Mesendoderm (in vitro differentiated cells): ENCODE data around the gene CYB561D1.
"Not testable (repeated sequence)": the region's sequence is repeated elsewhere in the genome, so short reads cannot be mapped to it uniquely, and the experiment has no call there.

Experiments
- DNase-seq: peaks from one replicate; pipeline ENCODE4 v3.0.0; 2013
- H2AK5ac ChIP-seq: 2 replicates; pipeline ENCODE4 v1.6.1; 2013; ENCODE audit warnings: low read length, inconsistent platforms
- H2BK120ac ChIP-seq: 2 replicates; pipeline ENCODE4 v1.6.1; 2013; ENCODE audit warnings: low read depth, mild to moderate bottlenecking, low read length, moderate library complexity, mixed read lengths
- H2BK15ac ChIP-seq: replicated peaks from 2 replicates; pipeline ENCODE4 v1.6.1; 2013; ENCODE audit warnings: low read depth, mild to moderate bottlenecking, moderate library complexity
- H2BK5ac ChIP-seq: 2 replicates; pipeline ENCODE4 v1.6.1; 2013; ENCODE audit warnings: low read length, inconsistent platforms
- H3K18ac ChIP-seq: 2 replicates; pipeline ENCODE4 v1.6.1; 2013; ENCODE audit warnings: mild to moderate bottlenecking, low read length, mixed read lengths
- H3K23ac ChIP-seq: one replicate; pipeline ENCODE4 v1.6.1; 2013; ENCODE audit warnings: low read length
- H3K27ac ChIP-seq: 2 replicates; pipeline ENCODE4 v1.5.1; 2013; ENCODE audit warnings: low read depth, mild to moderate bottlenecking, inconsistent platforms, low read length, moderate library complexity
- H3K27me3 ChIP-seq: 2 replicates; pipeline ENCODE4 v1.6.1; 2013; ENCODE audit warnings: low read length, control low read depth, mild to moderate bottlenecking, inconsistent platforms; ENCODE audit not compliant: insufficient read depth, poor library complexity
- H3K36me3 ChIP-seq: 2 replicates; pipeline ENCODE4 v1.6.1; 2013; ENCODE audit warnings: low read length, inconsistent platforms; ENCODE audit not compliant: control insufficient read depth, insufficient read depth
- H3K4ac ChIP-seq: one replicate; pipeline ENCODE4 v1.6.1; 2013; ENCODE audit warnings: low read depth, mild to moderate bottlenecking, low read length, moderate library complexity
- H3K4me1 ChIP-seq: 2 replicates; pipeline ENCODE4 v1.6.1; 2013; ENCODE audit warnings: low read depth, low read length, inconsistent platforms; ENCODE audit not compliant: control insufficient read depth
- H3K4me2 ChIP-seq: 2 replicates; pipeline ENCODE4 v1.6.1; 2013; ENCODE audit warnings: low read length
- H3K4me3 ChIP-seq: 2 replicates; pipeline ENCODE4 v1.5.1; 2013; ENCODE audit warnings: mild to moderate bottlenecking, low read length
- H3K56ac ChIP-seq: one replicate; pipeline ENCODE4 v1.6.1; 2013; ENCODE audit warnings: low read length
- H3K79me1 ChIP-seq: 2 replicates; pipeline ENCODE4 v1.6.1; 2013; ENCODE audit warnings: low read length, inconsistent platforms
- H3K79me2 ChIP-seq: 2 replicates; pipeline ENCODE4 v1.6.1; 2013; ENCODE audit warnings: mild to moderate bottlenecking, low read length; ENCODE audit not compliant: control insufficient read depth, insufficient read depth
- H3K9ac ChIP-seq: 2 replicates; pipeline ENCODE4 v1.6.1; 2013; ENCODE audit warnings: low read length, inconsistent platforms
- H4K5ac ChIP-seq: one replicate; pipeline ENCODE4 v1.6.1; 2013; ENCODE audit warnings: low read length
- H4K8ac ChIP-seq: one replicate; pipeline ENCODE4 v1.6.1; 2013; ENCODE audit warnings: low read depth, mild to moderate bottlenecking, control low read depth, low read length, moderate library complexity
- WGBS: extraction: QIAGEN DNeasy Blood & Tissue Kit; methylation state at CpG from one replicate; pipeline ENCODE4 v1.1.7; 2013; ENCODE audit warnings: low lambda C conversion rate, missing lambda C conversion rate; ENCODE audit not compliant: insufficient coverage; ENCODE audit errors: extremely low coverage; 5-methylcytosine and 5-hydroxymethylcytosine counted together

Gene CYB561D1

GRCh38 chr1:109468903-109469302 is 25.0 kb upstream of the CYB561D1 start:
- Histone ChIP-seq H3K9ac (no peak overlapping the region), H3K79me2 (no peaks in the 10 kb centered on the region), H3K79me1 (no peaks in the 10 kb centered on the region), H3K56ac (no peak overlapping the region), H4K8ac (no peak overlapping the region), H3K18ac (no peak overlapping the region), H2AK5ac (no peak overlapping the region), H2BK5ac (no peak overlapping the region), H4K5ac (no peak overlapping the region), H3K4me2 (no peak overlapping the region), H3K27me3 (peaks cover 23% of the 10 kb centered on the region), H3K4me3 (no peak overlapping the region), H3K27ac (no peak overlapping the region), H2BK15ac (no peak overlapping the region), H3K4ac (no peak overlapping the region), H2BK120ac (no peak overlapping the region), H3K36me3 (no peaks in the 10 kb centered on the region), H3K4me1 (no peaks in the 10 kb centered on the region), H3K23ac (no peak overlapping the region)
- WGBS = no CpG with 5 or more reads among the region's 2 CpGs
- no peak for DNase-seq

- Histone ChIP-seq H3K9ac (no peak overlapping the region), H3K27me3 (peaks cover 18% of the 10 kb centered on the region), H3K23ac (no peak overlapping the region), H3K4me3 (no peak overlapping the region), H3K79me1 (no peaks in the 10 kb centered on the region), H3K27ac (no peak overlapping the region), H3K18ac (no peak overlapping the region), H3K4me1 (no peaks in the 10 kb centered on the region), H2BK15ac (no peak overlapping the region), H2BK5ac (no peak overlapping the region), H3K4ac (no peak overlapping the region), H4K5ac (no peak overlapping the region), H3K79me2 (no peaks in the 10 kb centered on the region), H3K36me3 (no peaks in the 10 kb centered on the region), H2AK5ac (no peak overlapping the region), H4K8ac (no peak overlapping the region), H2BK120ac (no peak overlapping the region), H3K4me2 (no peak overlapping the region), H3K56ac (no peak overlapping the region)
- no peak for DNase-seq
- no CpG with 5 or more reads among the region's 6 CpGs for WGBS
These were observed 23.6 kb upstream of the CYB561D1 start for GRCh38 chr1:109470245-109470644.

GRCh38 chr1:109472779-109473178 is 21.1 kb upstream of the CYB561D1 start:
- no peak overlapping the region for H3K23ac ChIP-seq
- H3K4me3 ChIP-seq = no peak overlapping the region
- H2BK5ac ChIP-seq = no peak overlapping the region
- H4K5ac ChIP-seq = no peak overlapping the region
- no peak overlapping the region for H2BK15ac ChIP-seq
- no peak overlapping the region for H4K8ac ChIP-seq
- WGBS = no CpG with 5 or more reads among the region's 3 CpGs
- H3K4me1 ChIP-seq = no peaks in the 10 kb centered on the region
- H2BK120ac ChIP-seq = no peak overlapping the region
- H3K4ac ChIP-seq = no peak overlapping the region
- H3K18ac ChIP-seq = no peak overlapping the region
- H3K4me2 ChIP-seq = no peak overlapping the region
- H3K27me3 ChIP-seq = peaks cover 5% of the 10 kb centered on the region
- no peak for DNase-seq
- no peak overlapping the region for H3K27ac ChIP-seq
- no peaks in the 10 kb centered on the region for H3K79me1 ChIP-seq
- no peak overlapping the region for H3K56ac ChIP-seq
- H3K9ac ChIP-seq = no peak overlapping the region
- H2AK5ac ChIP-seq = no peak overlapping the region
- no peaks in the 10 kb centered on the region for H3K79me2 ChIP-seq
- H3K36me3 ChIP-seq = no peaks in the 10 kb centered on the region

- not testable (repeated sequence) for H3K9ac ChIP-seq, H3K36me3 ChIP-seq, H2BK120ac ChIP-seq, H3K79me2 ChIP-seq, H3K4ac ChIP-seq, DNase-seq, H2BK5ac ChIP-seq, H3K18ac ChIP-seq, H3K27ac ChIP-seq, H3K23ac ChIP-seq, H3K4me1 ChIP-seq, H2BK15ac ChIP-seq, H3K4me3 ChIP-seq, H3K4me2 ChIP-seq, H4K5ac ChIP-seq, H2AK5ac ChIP-seq, H3K56ac ChIP-seq, H4K8ac ChIP-seq, H3K79me1 ChIP-seq, H3K27me3 ChIP-seq
- no CpG with 5 or more reads among the region's 12 CpGs for WGBS
These were observed 20.4 kb upstream of the CYB561D1 start for GRCh38 chr1:109473284-109474057.

- Histone ChIP-seq H3K56ac (no peak overlapping the region), H3K4me3 (no peak overlapping the region), H4K8ac (no peak overlapping the region), H3K23ac (no peak overlapping the region), H3K4me1 (no peaks in the 10 kb centered on the region), H2BK15ac (no peak overlapping the region), H2AK5ac (no peak overlapping the region), H3K27me3 (no peaks in the 10 kb centered on the region), H3K36me3 (no peaks in the 10 kb centered on the region), H3K79me1 (no peaks in the 10 kb centered on the region), H3K4ac (no peak overlapping the region), H3K9ac (no peak overlapping the region), H3K4me2 (no peak overlapping the region), H2BK5ac (no peak overlapping the region), H2BK120ac (no peak overlapping the region), H4K5ac (no peak overlapping the region), H3K18ac (no peak overlapping the region), H3K79me2 (no peaks in the 10 kb centered on the region), H3K27ac (no peak overlapping the region)
- WGBS = no CpG with 5 or more reads among the region's 1 CpG
- no peak for DNase-seq
These were observed 19.2 kb upstream of the CYB561D1 start for GRCh38 chr1:109474697-109475096.

- Histone ChIP-seq H3K4ac (no peak overlapping the region), H3K27me3 (no peaks in the 10 kb centered on the region), H2BK5ac (no peak overlapping the region), H4K8ac (no peak overlapping the region), H2AK5ac (no peak overlapping the region), H3K23ac (no peak overlapping the region), H3K79me1 (no peaks in the 10 kb centered on the region), H3K9ac (no peak overlapping the region), H3K4me1 (no peaks in the 10 kb centered on the region), H3K4me2 (no peak overlapping the region), H2BK120ac (no peak overlapping the region), H3K56ac (no peak overlapping the region), H3K18ac (no peak overlapping the region), H4K5ac (no peak overlapping the region), H2BK15ac (no peak overlapping the region), H3K79me2 (no peaks in the 10 kb centered on the region), H3K36me3 (no peaks in the 10 kb centered on the region), H3K4me3 (no peak overlapping the region), H3K27ac (no peak overlapping the region)
- no peak for DNase-seq
- WGBS = no CpG with 5 or more reads among the region's 9 CpGs
These were observed 18.6 kb upstream of the CYB561D1 start for GRCh38 chr1:109475261-109475660.
